ENCODE data around the gene GADL1. TPM values are rescaled to one million over a fixed set of nuclear protein-coding genes. Genes with fewer than 3 reads are reported as not detected.

Gene GADL1
- total RNA-seq, 1 experiment from 2014 or later = not detected

DNA sequence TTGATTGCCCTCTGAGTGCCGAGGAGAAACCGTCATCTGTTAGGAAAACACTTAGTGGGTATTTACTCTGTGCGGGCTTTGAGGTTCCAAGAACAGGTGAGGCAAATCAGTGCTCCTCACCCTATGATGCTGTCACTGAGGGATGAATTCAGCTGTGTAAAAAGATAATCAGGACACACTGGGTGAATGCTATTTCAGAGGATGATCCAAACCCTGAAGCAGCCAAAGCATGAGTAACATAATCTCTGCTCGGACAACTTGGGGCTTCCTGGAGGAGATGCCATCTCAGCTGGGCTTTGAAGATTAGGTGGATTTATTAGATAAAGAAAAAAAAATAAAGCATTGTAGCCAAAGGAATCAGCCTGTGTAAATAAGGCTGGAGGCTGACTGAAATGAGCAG, 10.5 kb upstream of the GADL1 start:
- Histone ChIP-seq H3K27ac (ENCODE audit: low read depth, low read length) (no peak overlapping the region), H3K9me3 (ENCODE audit: control insufficient read depth in 1 of 2, insufficient read depth in 1 of 2, low read depth in 1 of 2, low read length in 2 of 2) (no peaks in the 10 kb centered on the region), H3K36me3 (ENCODE audit: control insufficient read depth in 1 of 2, insufficient read depth in 2 of 2, low read length in 2 of 2) (no peaks in the 10 kb centered on the region), H3K4me2 (ENCODE audit: low read length) (no peak overlapping the region), H2AFZ (ENCODE audit: low read depth, low read length, poor library complexity, severe bottlenecking) (no peak overlapping the region), H3K4me3 (replicated peaks in 1 of 2; ENCODE audit: low read depth in 1 of 2, low read length in 2 of 2) (no peak overlapping the region), H3K9ac (ENCODE audit: low read length) (no peak overlapping the region), H3K9me2 (ENCODE audit: insufficient read depth) (no peaks in the 10 kb centered on the region), H3K27me3 (ENCODE audit: insufficient read depth, low read length) (no peaks in the 10 kb centered on the region), H4K20me1 (ENCODE audit: insufficient read depth) (no peaks in the 10 kb centered on the region), H3K4me1 (ENCODE audit: control insufficient read depth in 1 of 2, insufficient read depth in 2 of 2, low read length in 2 of 2) (no peaks in the 10 kb centered on the region), H3K79me2 (ENCODE audit: insufficient read depth, low read length) (no peaks in the 10 kb centered on the region)
- no TSS peak for BruUV-seq (replicated peaks)
- intact Hi-C loops (cut with micrococcal nuclease) = no loop called here
- ChIA-PET POLR2A (no interaction called here), CTCF (no interaction called here), RAD21 (ENCODE audit: low non-redundant PET in 1 of 2, low total read pairs in 2 of 2, uncharacterized antibody in 2 of 2, unreplicated experiment in 2 of 2) (no interaction called here)
- DNase-seq (ENCODE audit: low read depth, low spot score) (no peak), ATAC-seq (no peak)
- TF ChIP-seq, protein P1, sequence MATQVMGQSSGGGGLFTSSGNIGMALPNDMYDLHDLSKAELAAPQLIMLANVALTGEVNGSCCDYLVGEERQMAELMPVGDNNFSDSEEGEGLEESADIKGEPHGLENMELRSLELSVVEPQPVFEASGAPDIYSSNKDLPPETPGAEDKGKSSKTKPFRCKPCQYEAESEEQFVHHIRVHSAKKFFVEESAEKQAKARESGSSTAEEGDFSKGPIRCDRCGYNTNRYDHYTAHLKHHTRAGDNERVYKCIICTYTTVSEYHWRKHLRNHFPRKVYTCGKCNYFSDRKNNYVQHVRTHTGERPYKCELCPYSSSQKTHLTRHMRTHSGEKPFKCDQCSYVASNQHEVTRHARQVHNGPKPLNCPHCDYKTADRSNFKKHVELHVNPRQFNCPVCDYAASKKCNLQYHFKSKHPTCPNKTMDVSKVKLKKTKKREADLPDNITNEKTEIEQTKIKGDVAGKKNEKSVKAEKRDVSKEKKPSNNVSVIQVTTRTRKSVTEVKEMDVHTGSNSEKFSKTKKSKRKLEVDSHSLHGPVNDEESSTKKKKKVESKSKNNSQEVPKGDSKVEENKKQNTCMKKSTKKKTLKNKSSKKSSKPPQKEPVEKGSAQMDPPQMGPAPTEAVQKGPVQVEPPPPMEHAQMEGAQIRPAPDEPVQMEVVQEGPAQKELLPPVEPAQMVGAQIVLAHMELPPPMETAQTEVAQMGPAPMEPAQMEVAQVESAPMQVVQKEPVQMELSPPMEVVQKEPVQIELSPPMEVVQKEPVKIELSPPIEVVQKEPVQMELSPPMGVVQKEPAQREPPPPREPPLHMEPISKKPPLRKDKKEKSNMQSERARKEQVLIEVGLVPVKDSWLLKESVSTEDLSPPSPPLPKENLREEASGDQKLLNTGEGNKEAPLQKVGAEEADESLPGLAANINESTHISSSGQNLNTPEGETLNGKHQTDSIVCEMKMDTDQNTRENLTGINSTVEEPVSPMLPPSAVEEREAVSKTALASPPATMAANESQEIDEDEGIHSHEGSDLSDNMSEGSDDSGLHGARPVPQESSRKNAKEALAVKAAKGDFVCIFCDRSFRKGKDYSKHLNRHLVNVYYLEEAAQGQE (IDR thresholded peaks at IDR 0.05; ENCODE audit: low read depth) = no peak
- TF ChIP-seq ZFX (IDR thresholded peaks at IDR 0.05) (no peak), TCF7L2 (IDR thresholded peaks at IDR 0.05; ENCODE audit: borderline replicate concordance, extremely low read depth, insufficient read depth, insufficient read length) (no peak), EZH2 (IDR thresholded peaks at IDR 0.05) (no peak), POLR2A (IDR thresholded peaks at IDR 0.05; ENCODE audit: borderline replicate concordance, extremely low read depth, insufficient read depth, insufficient read length) (no peak), EZH2phosphoT487 (IDR thresholded peaks at IDR 0.05; ENCODE audit: borderline replicate concordance) (no peak), SIN3A (IDR thresholded peaks at IDR 0.05; ENCODE audit: low read depth) (no peak), CEBPB (IDR thresholded peaks at IDR 0.05; ENCODE audit: low read depth) (no peak), FOSL1 (IDR thresholded peaks at IDR 0.05; ENCODE audit: low read depth) (no peak), JUND (IDR thresholded peaks at IDR 0.05) (no peak)
- TF ChIP-seq, protein P2, sequence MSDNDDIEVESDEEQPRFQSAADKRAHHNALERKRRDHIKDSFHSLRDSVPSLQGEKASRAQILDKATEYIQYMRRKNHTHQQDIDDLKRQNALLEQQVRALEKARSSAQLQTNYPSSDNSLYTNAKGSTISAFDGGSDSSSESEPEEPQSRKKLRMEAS (IDR thresholded peaks at IDR 0.05) = no peak
- TF ChIP-seq, protein P3, sequence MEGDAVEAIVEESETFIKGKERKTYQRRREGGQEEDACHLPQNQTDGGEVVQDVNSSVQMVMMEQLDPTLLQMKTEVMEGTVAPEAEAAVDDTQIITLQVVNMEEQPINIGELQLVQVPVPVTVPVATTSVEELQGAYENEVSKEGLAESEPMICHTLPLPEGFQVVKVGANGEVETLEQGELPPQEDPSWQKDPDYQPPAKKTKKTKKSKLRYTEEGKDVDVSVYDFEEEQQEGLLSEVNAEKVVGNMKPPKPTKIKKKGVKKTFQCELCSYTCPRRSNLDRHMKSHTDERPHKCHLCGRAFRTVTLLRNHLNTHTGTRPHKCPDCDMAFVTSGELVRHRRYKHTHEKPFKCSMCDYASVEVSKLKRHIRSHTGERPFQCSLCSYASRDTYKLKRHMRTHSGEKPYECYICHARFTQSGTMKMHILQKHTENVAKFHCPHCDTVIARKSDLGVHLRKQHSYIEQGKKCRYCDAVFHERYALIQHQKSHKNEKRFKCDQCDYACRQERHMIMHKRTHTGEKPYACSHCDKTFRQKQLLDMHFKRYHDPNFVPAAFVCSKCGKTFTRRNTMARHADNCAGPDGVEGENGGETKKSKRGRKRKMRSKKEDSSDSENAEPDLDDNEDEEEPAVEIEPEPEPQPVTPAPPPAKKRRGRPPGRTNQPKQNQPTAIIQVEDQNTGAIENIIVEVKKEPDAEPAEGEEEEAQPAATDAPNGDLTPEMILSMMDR (IDR thresholded peaks at IDR 0.05 in 2 of 3, conservative IDR thresholded peaks at IDR 0.05 in 1 of 3; ENCODE audit: borderline replicate concordance in 1 of 3, insufficient read depth in 1 of 3, low read depth in 2 of 3, low read length in 2 of 3) = no peak
